Activated CD4-positive, alpha-beta memory T cell treated with anti-CD3 and anti-CD28 coated beads, Interleukin-2, amount 10 ng/mL, durations not matched to agents 7 days and 5 days (primary cell): ENCODE data around the gene INHBB. TPM values are rescaled to one million over a fixed set of nuclear protein-coding genes. Genes with fewer than 3 reads are reported as not detected.
"Not testable (repeated sequence)": the region's sequence is repeated elsewhere in the genome, so short reads cannot be mapped to it uniquely, and the experiment has no call there.

Experiments used
- CTCF ChIA-PET: fragments of 350-600 bp; sonication (Branson Sonifier 250); formaldehyde crosslinking; loops from one replicate; lab custom pipeline; 2021; ENCODE audit warnings: antibody characterized with exemption, inconsistent platforms; lab: Charles Lee
- POLR2A ChIA-PET: fragments of 350-600 bp; sonication (Branson Sonifier 250); formaldehyde crosslinking; loops from one replicate; lab custom pipeline; 2021; ENCODE audit warnings: antibody characterized with exemption; lab: Charles Lee
- DNase-seq: peaks from one replicate; pipeline ENCODE4 v3.0.0-alpha.2; 2020
- H3K27ac Mint-ChIP-seq: one replicate; pipeline ENCODE4 v1.8.0; 2021; ENCODE audit warnings: mild to moderate bottlenecking, mixed read lengths
- H3K27me3 Mint-ChIP-seq: one replicate; pipeline ENCODE4 v1.8.0; 2021; ENCODE audit warnings: mixed read lengths
- H3K36me3 Mint-ChIP-seq: one replicate; pipeline ENCODE4 v1.8.0; 2021; ENCODE audit warnings: low read depth, mixed read lengths
- H3K4me1 Mint-ChIP-seq: one replicate; pipeline ENCODE4 v1.8.0; 2021; ENCODE audit warnings: mixed read lengths
- H3K4me3 Mint-ChIP-seq: one replicate; pipeline ENCODE4 v1.8.0; 2021; ENCODE audit warnings: mild to moderate bottlenecking, mixed read lengths
- H3K9me3 Mint-ChIP-seq: one replicate; pipeline ENCODE4 v1.8.0; 2021; ENCODE audit warnings: mixed read lengths
- total RNA-seq, 2 experiments: library from RNA; stranded (reverse); gene quantifications; one replicate each; pipeline ENCODE4 v1.2.3, GENCODE V29; 2021

INHBB gene
- total RNA-seq, 2 experiments from 2014 or later = not detected

- H3K36me3 Mint-ChIP-seq = no peaks in the 10 kb centered on the region
- H3K27ac Mint-ChIP-seq = no peak overlapping the region
Measured at GRCh38 chr2:120383191-120383590, 37.3 kb downstream of the INHBB start.

GRCh38 chr2:120383631-120384340 is 37.9 kb downstream of the INHBB start:
- Mint-ChIP-seq H3K27ac (no peak overlapping the region), H3K9me3 (no peaks in the 10 kb centered on the region), H3K4me3 (no peak overlapping the region), H3K4me1 (no peaks in the 10 kb centered on the region), H3K36me3 (no peaks in the 10 kb centered on the region), H3K27me3 (no peaks in the 10 kb centered on the region)
- POLR2A ChIA-PET = no interaction called here
- CTCF ChIA-PET = no interaction called here
- no peak for DNase-seq

More at GRCh38 chr2:120383191-120383590, 37.3 kb downstream of the INHBB start:
- ChIA-PET POLR2A (no interaction called here), CTCF (no interaction called here)
- no peak for DNase-seq
- Mint-ChIP-seq H3K4me1 (no peaks in the 10 kb centered on the region), H3K4me3 (no peak overlapping the region), H3K9me3 (no peaks in the 10 kb centered on the region), H3K27me3 (peaks cover under 1% of the 10 kb centered on the region)

- Mint-ChIP-seq H3K9me3 (no peaks in the 10 kb centered on the region), H3K27ac (no peak overlapping the region), H3K4me3 (no peak overlapping the region), H3K36me3 (no peaks in the 10 kb centered on the region), H3K27me3 (no peaks in the 10 kb centered on the region), H3K4me1 (no peaks in the 10 kb centered on the region)
- no peak for DNase-seq
- CTCF ChIA-PET = no interaction called here
- POLR2A ChIA-PET = no interaction called here
Measured at GRCh38 chr2:120384486-120385354, 38.8 kb downstream of the INHBB start.

GRCh38 chr2:120385355-120386127 is 39.6 kb downstream of the INHBB start:
- ChIA-PET CTCF (interaction anchor here (0.5 kb wide), 1 partner anchor 38 kb away, joined by 3 read pairs; no protein-coding TSS in a partner anchor), POLR2A (no interaction called here)
- no peaks in the 10 kb centered on the region for H3K4me1 Mint-ChIP-seq
- DNase-seq = no peak
- no peaks in the 10 kb centered on the region for H3K36me3 Mint-ChIP-seq
- H3K9me3 Mint-ChIP-seq = no peaks in the 10 kb centered on the region
- no peak overlapping the region for H3K27ac Mint-ChIP-seq
- H3K27me3 Mint-ChIP-seq = no peaks in the 10 kb centered on the region
- H3K4me3 Mint-ChIP-seq = no peak overlapping the region

- H3K36me3 Mint-ChIP-seq = no peaks in the 10 kb centered on the region
- H3K27me3 Mint-ChIP-seq = no peaks in the 10 kb centered on the region
- H3K4me3 Mint-ChIP-seq = no peak overlapping the region
- no peaks in the 10 kb centered on the region for H3K4me1 Mint-ChIP-seq
- H3K27ac Mint-ChIP-seq = no peak overlapping the region
- ChIA-PET POLR2A (no interaction called here), CTCF (no interaction called here)
- no peak for DNase-seq
- no peaks in the 10 kb centered on the region for H3K9me3 Mint-ChIP-seq
Measured at GRCh38 chr2:120388222-120389035, 42.5 kb downstream of the INHBB start.

- H3K27me3 Mint-ChIP-seq = no peaks in the 10 kb centered on the region
- ChIA-PET POLR2A (no interaction called here), CTCF (no interaction called here)
- no peaks in the 10 kb centered on the region for H3K36me3 Mint-ChIP-seq
- no peak overlapping the region for H3K27ac Mint-ChIP-seq
- no peaks in the 10 kb centered on the region for H3K9me3 Mint-ChIP-seq
- no peaks in the 10 kb centered on the region for H3K4me1 Mint-ChIP-seq
- no peak for DNase-seq
- no peak overlapping the region for H3K4me3 Mint-ChIP-seq
Measured at GRCh38 chr2:120389036-120389391, 43.1 kb downstream of the INHBB start.

GRCh38 chr2:120390381-120391055 is 44.6 kb downstream of the INHBB start:
- no peaks in the 10 kb centered on the region for H3K9me3 Mint-ChIP-seq
- H3K27me3 Mint-ChIP-seq = no peaks in the 10 kb centered on the region
- POLR2A ChIA-PET = no interaction called here
- CTCF ChIA-PET = no interaction called here
- no peak overlapping the region for H3K27ac Mint-ChIP-seq
- H3K4me3 Mint-ChIP-seq = no peak overlapping the region
- no peaks in the 10 kb centered on the region for H3K4me1 Mint-ChIP-seq
- H3K36me3 Mint-ChIP-seq = no peaks in the 10 kb centered on the region
- peak; percentile 2 for DNase-seq

- POLR2A ChIA-PET = not testable (repeated sequence)
Measured at GRCh38 chr2:120391382-120391781, 45.4 kb downstream of the INHBB start.

GRCh38 chr2:120391911-120392665 is 46.2 kb downstream of the INHBB start:
- ChIA-PET POLR2A (no interaction called here), CTCF (no interaction called here)
- no peak overlapping the region for H3K4me3 Mint-ChIP-seq
- H3K27me3 Mint-ChIP-seq = no peaks in the 10 kb centered on the region
- H3K27ac Mint-ChIP-seq = no peak overlapping the region
- no peaks in the 10 kb centered on the region for H3K4me1 Mint-ChIP-seq
- H3K36me3 Mint-ChIP-seq = no peaks in the 10 kb centered on the region
- no peaks in the 10 kb centered on the region for H3K9me3 Mint-ChIP-seq
- DNase-seq = peak; percentile 7

More at GRCh38 chr2:120391382-120391781, 45.4 kb downstream of the INHBB start:
- H3K4me3 Mint-ChIP-seq, H3K27ac Mint-ChIP-seq, H3K4me1 Mint-ChIP-seq, H3K36me3 Mint-ChIP-seq, H3K27me3 Mint-ChIP-seq, H3K9me3 Mint-ChIP-seq, CTCF ChIA-PET, DNase-seq: not testable (repeated sequence)

- ChIA-PET POLR2A (no interaction called here), CTCF (no interaction called here)
- H3K4me1 Mint-ChIP-seq = no peaks in the 10 kb centered on the region
- H3K27me3 Mint-ChIP-seq = no peaks in the 10 kb centered on the region
- H3K4me3 Mint-ChIP-seq = no peak overlapping the region
- H3K9me3 Mint-ChIP-seq = no peaks in the 10 kb centered on the region
- no peaks in the 10 kb centered on the region for H3K36me3 Mint-ChIP-seq
- no peak overlapping the region for H3K27ac Mint-ChIP-seq
- peak; percentile 0 for DNase-seq
Measured at GRCh38 chr2:120392923-120393322, 47.0 kb downstream of the INHBB start.

- CTCF ChIA-PET = no interaction called here
- no peak overlapping the region for H3K4me3 Mint-ChIP-seq
- H3K27ac Mint-ChIP-seq = no peak overlapping the region
- H3K36me3 Mint-ChIP-seq = no peaks in the 10 kb centered on the region
- no peaks in the 10 kb centered on the region for H3K27me3 Mint-ChIP-seq
- no peaks in the 10 kb centered on the region for H3K4me1 Mint-ChIP-seq
- peak; percentile 1 for DNase-seq
- POLR2A ChIA-PET = no interaction called here
- H3K9me3 Mint-ChIP-seq = no peaks in the 10 kb centered on the region
Measured at GRCh38 chr2:120393456-120393855, 47.5 kb downstream of the INHBB start.
